HK-2 (cell line): ENCODE measurements around the gene PRKCE.

Source experiments
- DNase-seq: peaks from one replicate; pipeline ENCODE4 v3.0.0-alpha.2; 2018; ENCODE audit not compliant: unreplicated experiment

The PRKCE gene

DNA sequence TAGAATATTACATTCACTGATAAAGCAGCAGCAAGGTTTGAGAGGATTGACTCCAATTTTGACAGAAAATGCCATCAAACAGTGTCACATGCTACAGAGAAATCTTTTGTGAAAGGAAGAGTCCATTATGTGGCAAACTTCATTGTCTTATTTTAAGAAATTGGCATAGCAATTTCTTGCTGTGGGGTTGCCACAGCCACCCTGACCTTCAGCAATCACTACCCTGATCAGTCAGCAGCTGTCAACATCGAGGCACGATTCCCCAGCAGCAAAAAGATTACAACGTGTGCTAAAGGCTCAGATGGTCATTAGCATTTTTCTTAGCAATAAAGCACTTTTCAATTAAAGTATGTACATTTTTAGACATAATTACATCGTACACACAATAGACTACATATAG, 74.7 kb downstream of the PRKCE start:
- no peak for DNase-seq

DNA sequence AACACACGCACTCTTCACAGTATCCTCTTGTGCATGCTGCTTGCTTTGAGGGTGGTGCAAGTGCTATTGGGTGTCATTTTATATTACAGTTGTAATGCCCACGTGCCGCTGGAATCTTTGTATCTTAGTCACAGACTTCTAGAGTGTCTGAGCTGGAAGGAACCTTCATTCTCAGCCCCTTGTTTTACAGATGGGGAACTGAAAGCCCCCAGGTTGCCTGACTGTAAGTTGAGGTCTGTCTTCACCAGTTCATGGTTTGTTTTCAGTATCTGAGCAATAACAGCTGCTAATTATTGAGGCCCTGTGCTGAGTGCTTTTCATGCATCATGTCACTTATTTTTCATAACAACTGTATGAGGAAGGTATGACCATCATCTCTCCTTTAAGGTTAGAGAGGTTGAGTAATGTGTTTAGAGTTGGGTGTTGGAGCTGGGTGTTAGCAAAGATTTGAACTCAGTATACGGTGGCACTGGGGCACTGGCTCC, 77.0 kb downstream of the PRKCE start:
- no peak for DNase-seq

DNA sequence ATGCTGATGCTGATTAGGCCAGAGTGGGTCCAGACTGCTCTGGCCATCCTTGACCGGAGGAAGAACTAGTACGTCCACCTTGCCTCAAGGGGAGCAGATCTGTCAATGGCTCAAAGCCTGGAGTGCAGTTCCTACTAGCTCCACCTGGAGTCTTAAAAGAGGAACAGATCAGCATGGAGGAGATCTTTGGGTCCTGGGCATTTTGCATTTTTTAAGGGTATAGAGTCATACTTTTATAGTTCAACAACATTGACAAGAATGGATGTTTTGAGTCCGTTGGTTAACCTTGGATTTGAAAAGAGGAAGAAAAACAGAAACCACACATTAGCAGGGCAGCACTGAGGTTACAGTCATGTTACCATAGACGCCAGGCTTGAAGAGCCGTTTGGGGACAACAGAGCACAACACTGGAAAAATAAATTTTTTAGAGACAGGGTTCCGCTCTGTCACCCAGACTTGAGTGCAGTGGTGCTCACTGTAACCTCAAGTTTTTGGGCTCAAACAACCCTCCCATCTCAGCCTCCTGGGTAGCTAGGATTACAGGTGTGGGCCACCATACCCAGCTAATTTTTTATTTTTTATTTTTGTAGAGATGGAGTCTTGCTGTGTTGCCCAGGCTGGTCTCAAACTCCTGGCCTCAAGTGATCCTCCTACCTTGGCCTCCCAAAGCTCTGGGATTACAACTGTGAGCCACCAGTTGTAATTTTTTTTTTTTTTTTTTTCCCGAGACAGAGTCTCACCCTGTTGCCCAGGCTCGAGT, 78.5 kb downstream of the PRKCE start:
- no peak for DNase-seq

DNA sequence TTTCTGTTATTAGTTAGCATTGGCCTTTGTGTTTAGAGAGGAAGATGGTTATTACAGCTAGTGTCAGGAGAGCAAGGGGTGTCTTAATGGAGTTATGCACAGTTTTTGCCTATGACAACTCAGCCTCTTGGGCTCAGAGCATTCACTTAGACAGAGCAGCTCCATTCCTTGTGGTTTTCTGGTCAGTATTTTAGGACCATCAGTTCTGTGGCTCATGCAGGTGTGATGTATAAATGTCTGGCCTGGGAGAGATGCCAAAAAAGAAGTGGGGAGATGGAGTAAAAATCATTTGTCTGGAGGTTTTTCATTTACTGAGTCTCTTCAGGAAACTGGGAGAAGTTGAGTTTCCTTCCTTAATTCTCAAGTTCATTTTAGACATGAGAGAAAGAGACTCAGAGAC, 79.7 kb downstream of the PRKCE start:
- no peak for DNase-seq

DNA sequence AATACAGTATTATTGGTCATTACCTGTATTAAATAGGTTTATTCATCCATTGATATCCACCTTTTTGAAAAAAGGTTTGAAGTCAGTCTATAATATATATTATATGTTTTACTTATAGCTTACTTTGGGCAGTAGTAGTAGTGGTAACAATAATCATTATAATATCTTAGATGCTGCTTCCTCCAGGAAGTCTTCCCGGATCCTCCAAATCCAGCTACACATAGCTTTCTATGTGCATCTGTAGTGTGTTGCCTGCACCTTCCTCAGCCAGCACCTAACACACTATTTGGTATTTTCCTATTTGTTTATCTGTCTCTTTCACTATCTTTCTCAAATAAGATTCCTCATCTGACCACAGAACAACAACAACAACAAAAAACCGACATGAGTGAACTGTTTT, 81.0 kb downstream of the PRKCE start:
- no peak for DNase-seq

DNA sequence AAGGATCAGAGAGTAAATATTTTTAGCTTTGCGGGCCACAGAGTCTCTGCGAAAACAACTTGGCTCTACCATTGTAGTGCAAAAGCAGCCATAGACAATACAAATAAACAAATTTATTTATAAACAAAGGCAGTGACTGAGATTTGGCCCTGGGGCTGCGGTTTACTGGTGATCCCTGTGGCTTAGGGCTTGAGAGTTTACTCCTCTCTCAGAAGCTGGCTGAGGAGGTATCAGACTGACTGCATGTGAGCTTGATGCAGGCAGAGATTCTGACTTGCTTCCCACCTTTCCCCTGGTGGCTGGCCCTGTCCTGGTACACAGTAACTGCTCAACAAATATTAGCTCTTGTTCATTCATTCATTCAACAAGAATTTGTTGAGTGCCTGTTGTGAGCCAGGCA, 81.5 kb downstream of the PRKCE start:
- DNase-seq, result no peak

DNA sequence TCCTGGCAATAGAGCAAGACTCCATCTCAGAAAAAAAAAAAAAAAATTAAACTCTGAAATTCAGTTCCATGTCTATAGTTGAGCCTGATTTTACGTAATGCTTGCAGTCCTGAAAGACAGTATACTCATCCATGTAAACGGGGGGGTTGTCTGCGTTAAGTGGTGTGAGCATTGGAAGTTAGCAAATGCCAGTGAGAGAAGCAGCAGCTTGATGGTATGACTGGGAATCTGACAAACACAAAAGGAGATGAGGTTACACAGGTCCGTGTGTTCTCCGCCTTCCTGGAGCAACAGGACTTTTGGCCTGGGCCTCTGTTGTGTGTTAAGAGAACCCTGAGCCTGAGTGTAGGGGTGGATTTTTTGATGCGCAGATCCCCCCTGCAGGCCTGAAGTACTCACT, 82.9 kb downstream of the PRKCE start:
- no peak for DNase-seq

DNA sequence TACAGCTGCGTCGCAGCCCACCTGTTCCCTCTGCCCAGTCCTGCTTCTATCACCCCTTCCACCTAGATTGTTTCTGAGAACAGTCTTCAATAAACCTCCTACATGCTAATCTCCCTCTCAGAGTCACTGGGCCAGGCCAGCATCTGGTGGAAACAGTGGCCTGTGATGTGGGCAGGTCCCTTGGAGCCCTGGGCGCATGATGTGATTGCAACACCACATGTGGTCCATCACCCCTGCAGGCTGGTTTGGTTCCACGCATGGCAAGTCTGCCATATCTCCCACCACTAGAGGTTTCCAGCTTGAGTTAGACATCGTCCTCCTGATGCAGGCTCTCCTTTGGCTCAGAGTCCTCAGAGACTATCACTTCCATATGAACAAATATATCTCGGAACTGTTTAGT, 83.5 kb downstream of the PRKCE start:
- no peak for DNase-seq

DNA sequence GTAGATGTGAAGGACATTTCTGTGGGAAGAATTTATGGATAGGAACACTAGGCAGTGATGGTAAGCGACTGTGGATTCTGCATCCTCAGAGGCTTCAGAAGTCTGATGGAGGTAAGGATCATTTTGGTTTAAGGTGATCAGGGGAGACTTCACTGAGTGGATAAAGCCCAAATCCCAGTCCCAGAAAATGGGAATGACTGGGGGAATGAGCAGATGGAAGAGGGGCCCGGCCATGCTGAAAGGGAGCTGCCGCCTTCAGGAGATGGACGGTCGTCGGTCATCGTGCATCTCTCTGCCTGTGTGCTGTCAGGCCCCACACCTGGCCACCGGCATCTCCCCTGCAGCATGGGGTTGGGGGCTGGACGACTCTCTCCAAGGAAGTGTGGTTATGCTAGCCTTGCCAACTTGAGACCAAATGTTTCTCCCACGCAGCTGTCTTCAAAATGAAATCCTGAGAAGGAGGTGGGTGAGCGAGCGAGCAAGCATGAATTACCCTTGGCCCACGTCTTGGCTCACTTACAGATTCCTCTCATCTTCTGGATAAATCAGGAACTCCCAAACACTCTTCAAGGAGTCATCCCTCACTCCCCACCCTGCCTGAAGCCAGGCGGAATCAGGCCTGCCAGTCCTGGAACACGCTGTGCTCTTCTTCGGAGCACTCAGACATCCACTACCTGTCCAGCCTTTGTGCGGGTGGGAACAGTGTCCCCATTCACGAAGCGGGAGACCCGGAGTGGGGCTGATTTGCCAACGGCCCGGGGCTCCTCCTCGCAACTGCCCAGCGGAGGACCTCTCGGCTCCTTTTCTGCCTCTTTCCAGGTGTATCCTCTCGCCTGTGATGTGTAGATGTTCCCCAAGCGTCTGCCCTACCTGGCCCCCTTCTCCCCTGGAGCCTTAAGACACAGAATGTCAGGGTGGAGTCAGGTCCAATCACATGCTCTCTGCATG, 85.6 kb downstream of the PRKCE start:
- DNase-seq, result no peak

DNA sequence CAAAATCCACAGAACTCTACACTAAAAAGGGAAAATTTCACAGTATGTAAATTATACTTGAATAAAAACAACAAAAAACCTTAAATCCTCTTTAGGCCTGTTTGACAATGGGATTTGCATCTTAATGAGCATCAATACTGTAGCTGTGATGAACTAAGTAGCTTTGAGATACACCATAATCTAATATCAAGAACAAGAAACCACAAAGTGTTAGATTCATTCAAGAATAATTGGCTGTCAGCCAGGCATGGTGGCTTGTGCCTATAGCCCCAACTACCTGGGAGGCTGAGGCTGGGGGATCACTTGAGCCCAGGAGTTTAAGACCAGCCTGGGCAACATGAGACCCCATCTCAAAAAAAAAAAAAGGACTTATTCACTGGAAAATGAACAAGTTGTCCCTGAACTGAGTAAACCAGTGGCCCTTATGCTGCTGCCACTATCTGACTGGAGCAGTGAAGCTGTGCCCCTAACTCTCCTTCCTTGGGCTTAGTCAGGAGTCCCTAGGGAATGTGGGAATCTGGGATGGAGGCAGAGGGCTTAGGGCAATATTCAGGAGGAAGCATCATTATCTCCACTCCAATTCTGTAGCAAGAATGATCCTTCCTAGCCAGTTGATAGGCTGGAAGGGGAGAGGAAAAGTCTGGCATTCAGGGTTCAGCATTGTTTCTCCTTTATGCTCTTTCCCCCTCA, 88.5 kb downstream of the PRKCE start:
- no peak for DNase-seq

DNA sequence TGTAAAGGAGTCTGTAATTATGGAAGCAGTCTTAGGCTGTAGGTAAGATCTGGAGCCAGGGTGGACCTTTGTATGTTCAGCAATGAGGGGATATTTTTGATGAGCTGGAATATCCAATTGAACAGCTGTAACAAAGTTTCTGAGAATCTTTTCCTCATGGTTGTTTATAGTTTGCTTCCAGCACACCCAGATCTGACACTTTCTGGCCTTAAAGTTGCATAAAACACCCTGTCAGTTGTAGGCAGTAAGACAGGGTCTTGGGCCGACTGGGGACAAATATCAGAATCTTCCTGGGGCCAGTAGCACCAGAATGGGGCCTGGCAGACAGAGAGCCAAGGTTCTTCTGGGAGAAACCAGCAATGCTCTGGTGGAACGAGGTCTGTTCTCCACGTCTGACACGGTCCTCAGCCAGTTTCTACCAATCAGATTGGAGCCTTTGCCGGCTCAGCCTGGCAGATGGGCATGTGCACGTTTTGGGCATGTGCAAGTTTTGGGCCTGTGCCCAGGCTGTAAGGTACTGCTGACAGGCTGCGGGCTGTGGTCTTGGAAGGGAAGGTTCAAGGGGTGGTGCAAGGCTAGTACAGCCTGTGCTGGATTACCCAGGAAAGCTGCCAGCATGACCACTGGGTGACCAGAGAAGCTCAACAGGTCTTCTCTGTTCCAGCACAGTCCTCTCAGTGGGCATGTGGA, 89.8 kb downstream of the PRKCE start:
- no peak for DNase-seq

DNA sequence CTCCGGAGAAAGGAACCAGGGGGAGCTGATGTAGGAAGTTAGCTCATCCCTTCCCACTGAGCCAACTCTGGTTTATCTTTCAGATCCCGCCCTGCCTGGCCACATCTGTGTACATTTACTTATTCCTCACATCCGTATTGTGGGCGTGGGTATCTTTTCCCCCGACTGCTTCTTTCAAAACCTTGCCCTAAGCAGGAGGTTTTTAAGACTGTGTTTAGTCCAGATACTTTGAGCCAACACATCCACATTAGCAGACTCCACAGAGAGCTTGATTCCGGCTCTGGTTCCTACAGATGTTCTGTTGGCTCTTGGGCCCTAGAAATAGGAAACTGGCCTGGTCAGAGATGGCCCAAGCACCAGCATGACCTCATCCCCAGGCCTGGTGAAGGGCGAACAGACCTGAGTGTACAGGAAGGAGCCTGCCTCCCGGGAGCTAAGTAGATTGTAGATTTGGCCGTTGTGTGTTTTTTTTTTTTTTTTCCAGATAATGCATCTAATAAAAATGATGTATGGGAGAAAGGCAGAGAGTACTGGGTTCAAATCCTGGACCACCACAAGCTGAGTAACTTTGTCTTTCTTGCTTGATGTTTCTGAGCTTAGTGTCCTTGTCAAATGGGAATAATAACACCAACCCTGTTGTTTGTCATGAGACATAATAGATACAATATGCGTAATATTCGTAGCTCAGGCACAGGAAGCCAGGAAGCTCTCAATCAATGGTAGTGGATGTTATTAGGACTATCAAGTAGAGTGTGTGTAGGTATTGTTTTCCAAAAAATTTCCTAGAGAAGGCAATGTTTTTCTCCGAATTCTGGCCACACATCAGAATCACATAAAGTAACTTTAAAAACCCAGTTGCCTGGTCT, 92.3 kb downstream of the PRKCE start:
- DNase-seq, result no peak

DNA sequence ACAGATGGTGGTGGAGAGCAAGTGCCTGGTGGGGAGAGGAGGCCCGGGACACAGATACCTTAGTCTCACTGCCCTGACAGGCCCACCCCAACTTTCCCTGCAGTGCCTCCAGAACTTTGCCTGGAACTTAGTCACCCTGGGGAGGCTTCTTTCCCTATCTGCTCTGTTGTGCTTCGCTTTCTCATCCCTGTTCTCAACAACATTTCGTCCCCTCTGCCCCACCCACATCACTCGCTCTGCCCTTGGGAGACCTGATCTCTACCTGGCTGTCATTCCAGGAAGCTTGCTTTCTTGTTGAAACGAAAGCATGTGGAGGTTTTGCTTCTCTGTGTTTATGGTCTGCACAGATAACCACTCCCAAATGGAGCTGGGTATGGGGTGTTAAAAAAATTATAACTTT, 93.8 kb downstream of the PRKCE start:
- DNase-seq, result no peak

DNA sequence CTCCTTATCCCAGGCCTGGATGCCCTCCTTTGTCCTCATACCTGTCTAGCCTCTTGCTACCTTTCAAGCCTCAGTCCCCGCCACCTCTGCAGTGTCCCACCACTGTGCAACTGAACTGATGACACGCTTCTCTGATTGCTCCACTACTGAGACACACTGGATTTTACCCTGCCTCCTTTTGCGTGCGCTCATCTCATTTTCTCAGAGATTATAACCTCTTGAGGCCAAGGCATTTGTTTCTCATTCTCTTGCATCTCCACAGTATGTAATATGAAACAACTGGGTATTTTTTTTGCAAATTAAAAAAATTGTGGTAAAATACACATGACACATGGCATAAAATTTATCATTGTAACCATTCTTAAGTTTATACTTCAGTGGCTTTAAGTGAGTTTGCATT, 95.4 kb downstream of the PRKCE start:
- no peak for DNase-seq

DNA sequence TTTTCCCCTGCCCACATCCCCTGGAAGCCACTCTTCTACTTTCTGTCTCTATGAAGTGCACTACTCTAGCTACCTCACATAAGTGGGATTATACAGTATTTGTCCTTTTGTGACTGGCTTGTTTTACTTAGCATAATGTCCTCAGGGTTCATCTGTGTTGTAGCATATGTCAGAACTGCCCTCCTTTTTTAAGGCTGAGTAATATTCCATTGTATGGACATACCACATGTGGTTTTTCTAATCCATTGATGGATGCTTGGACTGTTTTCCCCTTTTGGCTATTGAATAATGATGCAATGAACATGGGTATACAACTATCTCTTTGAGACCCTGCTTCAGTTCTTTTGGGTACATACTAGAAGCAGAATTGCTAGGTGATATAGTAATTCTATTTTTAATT, 95.9 kb downstream of the PRKCE start:
- no peak for DNase-seq

DNA sequence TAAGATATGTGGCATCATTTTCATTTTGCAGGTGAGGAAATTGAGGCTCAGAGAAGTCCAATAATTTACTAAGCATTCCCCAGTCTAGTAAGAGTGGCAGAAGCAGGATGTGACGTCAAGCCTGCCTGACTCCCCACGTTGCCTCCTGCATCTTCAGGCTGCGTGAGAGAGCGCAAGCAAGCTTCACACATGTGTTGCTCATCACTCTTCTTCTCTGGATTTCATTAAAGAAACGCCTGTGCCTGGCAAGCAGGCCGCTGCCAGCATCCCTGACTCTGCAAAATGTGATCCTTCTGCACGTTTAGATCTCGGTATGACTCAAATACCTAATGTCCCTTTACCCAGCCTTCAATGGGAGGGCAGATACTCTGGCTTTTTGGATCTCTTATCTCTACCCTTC, 96.8 kb downstream of the PRKCE start:
- DNase-seq, result no peak

DNA sequence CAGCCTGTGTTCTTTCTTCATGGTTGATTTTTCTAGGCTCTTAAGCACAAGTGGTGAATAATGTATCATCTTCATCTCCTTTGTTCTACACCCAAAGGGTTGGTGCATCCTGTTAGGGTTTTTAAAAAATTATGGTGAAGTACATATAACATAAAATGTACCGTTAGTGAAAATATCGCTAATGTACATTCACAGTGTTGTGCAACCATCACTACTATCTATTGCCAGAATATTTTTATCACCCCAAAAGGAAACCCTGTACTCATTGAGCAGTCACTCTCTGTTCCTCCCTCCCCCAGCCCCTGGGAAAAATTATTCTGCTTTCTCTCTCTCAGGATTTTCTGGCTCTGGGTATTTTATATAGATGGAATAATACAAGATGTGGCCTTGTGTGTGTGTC, 98.5 kb downstream of the PRKCE start:
- no peak for DNase-seq

DNA sequence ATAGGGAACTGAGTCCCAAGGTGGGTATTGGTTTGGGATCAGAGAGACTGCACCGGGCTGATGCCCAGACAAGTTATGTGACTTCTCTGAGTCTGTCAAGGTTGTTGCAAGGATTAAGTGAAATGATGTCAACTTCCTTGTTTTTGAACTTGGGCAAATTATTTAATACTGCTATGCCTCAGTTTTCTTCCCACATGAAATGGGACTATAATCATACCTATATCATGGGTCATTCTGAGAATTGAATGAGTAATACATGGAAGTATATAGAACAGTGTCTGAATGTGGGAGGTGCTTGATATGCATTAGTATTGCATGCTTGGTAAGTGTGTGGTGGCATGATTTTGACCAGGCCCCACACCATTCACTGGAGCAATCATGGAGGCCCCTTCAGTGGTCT, 99.0 kb downstream of the PRKCE start:
- DNase-seq, result no peak

DNA sequence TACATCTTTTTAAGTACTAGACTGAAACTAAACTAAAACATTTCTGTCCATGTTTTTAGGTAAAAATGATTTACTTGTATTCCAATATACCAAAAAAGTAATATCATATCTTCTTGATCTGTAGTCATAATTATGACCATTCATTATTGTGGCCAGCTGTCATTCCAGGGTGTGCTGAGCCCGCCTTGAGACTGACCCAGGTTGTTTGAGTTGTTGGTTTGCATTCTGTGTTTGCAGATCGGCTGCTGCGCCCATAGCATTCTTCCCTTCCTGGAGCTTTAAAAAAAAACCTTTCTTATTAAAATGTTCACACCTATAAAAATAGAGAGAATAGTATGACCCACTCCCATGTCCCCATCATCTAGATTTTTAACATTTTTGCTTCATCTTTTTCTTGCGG, 101.9 kb downstream of the PRKCE start:
- DNase-seq, result no peak

DNA sequence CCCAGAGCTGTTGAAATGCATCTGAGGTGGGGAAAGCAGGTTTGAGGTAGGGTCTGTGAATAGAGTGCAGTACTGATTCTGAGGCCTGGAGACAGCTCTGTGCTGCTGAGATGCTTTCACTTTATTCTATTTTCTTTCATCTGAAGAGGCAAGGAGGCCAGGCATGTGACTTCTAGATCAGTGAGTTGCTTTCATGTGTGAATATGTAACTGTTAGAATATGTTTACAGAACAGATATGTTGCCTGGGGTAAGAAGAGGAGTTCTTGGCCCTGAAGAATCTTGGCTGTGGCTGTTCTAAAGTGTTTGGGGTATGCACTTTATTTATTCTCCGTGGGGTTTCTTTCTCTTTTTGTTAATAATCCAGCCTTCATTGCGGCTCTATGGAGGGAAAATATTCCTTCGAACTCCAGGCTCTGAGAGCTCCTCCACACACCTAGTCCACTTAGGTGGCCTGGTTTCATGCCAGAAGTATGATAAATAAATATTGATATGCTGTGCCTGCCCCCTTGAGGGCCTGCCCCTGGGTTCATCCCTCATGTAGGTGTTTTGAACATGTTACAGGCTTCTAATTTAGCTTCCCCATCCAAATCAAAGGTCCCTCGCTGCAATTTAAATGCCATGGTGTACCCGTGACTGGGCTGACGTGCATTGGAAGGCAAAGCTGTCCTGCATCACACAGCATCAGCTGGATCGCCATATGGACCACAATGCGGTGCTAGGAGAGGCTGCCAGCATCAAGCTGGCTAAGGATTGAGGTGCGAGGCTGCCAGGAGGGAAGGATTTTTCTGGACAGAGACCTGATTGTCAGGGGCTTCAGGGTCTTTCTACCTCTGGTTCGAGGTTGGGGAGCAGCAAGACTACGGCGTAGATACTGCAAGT, 102.9 kb downstream of the PRKCE start:
- DNase-seq, result no peak
